ENCODE data around the gene GCHFR. TPM values are rescaled to one million over a fixed set of nuclear protein-coding genes. Genes with fewer than 3 reads are reported as not detected.

Gene GCHFR
- total RNA-seq, 1 donor from 2014 or later, result 30.6 TPM

- DNase-seq, result peak; percentile 96
These were observed 8.7 kb upstream of the GCHFR start, which contains the start of gene RMDN3 for GRCh38 chr15:40754883-40755811. Gene RMDN3 (minus strand): TSS chr15:40755254. CDS start chr15:40754783, 471 bp downstream.

GRCh38 chr15:40755812-40756208 is 8.1 kb upstream of the GCHFR start:
- no peak for DNase-seq

DNA sequence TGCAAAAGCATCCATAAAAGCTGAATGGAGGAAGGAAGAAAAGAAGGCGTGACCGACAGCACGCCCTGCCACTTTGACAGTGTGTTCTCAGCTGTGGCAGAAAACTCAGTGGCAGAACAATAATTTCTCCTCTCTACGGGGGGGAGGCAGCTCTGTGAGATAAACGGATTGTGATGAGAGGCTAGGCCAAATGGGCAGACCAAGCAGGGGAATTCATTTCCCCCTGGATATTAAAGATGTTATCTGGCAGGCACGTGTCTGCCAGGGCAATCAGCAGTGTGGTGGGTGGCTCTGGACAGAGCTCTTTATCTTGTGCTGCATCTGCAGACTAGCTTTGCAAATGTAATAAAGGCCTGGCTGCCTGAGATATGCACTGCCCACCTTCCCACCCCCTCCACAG is 6.9 kb upstream of the GCHFR start:
- no peak for DNase-seq

DNA sequence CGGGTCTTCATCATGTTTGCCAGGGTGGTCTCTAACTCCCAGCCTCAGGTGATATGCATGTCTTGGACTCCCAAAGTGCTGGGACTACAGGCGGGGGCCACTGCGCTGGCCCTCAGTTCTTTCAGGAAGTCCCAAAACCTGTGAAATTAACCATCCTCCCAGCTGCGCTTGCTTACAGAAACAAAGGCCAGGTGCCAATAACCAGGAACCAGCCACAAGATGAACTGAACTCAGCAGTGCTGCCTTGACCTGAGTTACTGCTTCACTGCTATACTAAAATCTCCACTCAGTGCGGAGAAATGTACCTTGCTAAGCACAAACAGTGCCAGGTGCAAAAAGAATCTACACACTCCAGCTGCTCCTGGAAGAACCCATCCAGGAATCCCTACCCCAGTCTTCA is 3.9 kb upstream of the GCHFR start:
- no peak for DNase-seq

DNA sequence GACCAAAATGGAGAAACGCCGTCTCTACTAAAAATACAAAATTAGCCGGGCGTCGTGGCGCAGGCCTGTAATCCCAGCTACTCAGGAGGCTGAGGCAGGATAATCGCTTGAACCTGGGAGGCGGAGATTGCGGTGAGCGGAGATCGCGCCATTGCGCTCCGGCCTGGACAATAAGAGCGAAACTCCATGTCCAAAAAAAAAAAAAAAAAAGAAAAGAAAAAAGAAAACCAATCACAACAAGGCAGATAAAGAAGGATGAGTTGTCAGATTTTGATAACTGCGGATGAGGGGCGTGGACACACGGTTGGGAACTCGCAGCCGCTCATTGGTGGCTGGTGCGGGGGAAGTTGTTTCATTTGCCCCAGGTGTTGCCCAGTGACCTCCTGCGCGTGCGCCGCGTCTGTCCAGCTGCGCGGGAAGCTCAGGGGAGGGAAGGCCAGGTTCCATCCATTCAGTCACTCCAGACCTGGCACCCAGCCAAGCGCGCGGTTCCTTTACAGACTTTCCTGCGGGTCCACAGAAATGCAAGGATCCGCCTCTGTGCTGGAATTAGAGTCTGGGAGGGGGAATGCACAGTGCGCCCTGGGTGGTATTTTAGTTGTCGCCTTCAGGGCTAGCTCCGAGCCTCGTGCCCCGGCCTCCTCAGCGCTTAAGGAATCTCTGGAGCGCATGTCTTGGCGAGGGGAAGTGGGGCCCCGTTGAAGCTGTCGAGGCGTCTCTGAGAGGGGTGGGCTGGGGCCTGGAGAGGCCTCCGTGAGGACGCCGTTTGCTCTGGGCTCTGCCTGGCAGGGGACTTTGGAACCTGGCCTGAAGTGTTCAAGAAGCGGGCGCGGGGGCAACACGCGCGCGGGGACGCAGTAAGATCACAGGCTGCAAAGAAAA is 708 bp upstream of the GCHFR start:
- DNase-seq, result peak; percentile 71

GRCh38 chr15:40764629-40765103 is 798 bp downstream of the GCHFR start:
- no peak for DNase-seq

DNA sequence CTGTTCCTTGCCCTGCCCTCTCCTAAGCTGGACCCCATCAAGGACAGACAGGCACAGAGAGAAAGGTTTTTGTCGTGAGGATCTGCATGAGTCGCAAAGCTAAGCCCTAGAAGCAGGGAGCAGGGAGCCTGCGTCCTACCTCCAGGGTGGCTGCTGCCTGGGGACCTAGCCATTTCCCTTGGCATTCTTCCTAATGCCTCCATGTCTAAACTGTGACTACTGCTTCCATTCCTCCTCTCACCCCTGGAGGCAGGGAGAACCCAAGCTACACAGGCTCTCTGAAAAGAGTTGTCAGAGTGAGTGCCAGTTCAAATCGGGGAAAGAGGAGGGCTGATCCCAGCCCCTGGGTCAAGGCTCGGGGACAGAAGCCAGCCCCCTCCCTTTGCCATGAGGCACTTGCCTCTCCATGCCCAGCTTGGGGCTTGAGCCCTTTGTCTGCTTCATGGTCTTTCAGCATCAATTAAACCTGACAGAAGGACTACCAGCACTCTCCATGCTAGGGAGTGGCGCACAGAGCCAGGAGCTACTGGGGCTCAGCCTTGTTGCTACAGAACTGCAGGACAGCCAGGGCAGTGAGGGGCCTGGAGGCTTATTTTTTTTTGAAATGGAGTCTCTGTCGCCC is 2.4 kb downstream of the GCHFR start:
- no peak for DNase-seq

- peak; percentile 51 for DNase-seq
These were observed 3.3 kb downstream of the GCHFR start for GRCh38 chr15:40766906-40767837.

DNA sequence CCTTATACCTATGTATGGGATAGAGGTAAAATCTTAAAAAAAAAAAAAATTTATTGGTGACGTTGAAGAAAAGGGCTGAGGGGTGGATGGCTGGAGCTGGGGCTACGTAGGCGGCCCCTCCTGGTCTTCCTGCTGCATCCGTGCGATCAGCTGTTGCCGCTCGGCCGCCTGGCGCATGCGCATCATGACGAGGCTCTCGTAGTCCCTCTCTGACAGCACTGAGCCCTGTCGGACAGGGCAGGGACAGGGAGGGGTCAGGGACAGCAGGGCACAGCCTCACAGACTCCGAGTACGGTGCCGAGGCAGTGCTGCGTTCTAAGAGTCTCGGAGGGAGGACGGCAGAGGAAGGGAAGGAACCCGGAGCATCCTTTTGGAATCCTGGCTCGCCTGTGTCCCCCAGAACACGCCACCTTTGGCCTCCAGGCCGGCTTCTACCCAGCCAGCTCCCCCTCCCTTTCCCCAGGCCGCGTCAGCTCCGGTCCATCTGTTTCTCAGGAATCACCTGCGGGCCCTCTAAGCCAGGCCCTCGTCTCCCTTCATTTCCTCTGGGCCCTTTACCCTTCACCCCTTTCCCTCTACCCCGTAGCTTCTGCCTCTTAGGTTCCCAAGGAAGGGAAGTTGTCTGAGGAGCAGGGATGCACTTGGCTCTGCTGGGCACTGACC is 4.1 kb downstream of the GCHFR start:
- DNase-seq, result no peak

- peak; percentile 45 for DNase-seq
These were observed 4.8 kb downstream of the GCHFR start for GRCh38 chr15:40768521-40769273.

- DNase-seq, result peak; percentile 77
These were observed 5.6 kb downstream of the GCHFR start, which contains the start of gene C15orf62 for GRCh38 chr15:40769274-40770146. Gene C15orf62 (plus strand): TSS chr15:40769980. CDS start chr15:40770496, 516 bp downstream.

DNA sequence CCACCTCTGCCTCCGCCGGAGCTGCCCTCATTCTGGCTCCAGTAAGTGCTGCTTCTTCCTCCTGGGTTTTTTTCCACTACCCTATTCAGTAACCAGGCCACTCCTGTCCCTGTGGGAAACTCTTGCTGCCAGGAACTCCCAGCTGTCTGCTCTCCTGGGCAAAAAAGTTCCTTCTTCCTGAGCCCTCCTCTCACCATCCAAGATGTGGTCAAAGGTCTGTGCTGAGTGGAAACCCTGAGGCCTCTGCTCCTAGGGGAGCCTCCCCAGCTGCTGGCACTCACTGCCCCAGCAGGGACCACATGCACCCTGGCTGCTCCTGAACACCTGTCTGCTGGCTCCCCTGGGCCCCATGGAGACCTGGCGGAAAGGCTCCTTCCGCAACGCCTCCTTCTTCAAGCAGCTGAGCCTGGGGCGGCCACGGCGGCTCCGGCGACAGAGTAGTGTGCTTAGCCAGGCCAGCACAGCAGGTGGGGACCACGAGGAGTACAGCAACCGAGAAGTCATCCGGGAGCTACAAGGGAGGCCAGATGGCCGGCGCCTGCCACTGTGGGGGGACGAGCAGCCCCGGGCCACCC is 6.4 kb downstream of the GCHFR start:
- peak; percentile 35 for DNase-seq

DNA sequence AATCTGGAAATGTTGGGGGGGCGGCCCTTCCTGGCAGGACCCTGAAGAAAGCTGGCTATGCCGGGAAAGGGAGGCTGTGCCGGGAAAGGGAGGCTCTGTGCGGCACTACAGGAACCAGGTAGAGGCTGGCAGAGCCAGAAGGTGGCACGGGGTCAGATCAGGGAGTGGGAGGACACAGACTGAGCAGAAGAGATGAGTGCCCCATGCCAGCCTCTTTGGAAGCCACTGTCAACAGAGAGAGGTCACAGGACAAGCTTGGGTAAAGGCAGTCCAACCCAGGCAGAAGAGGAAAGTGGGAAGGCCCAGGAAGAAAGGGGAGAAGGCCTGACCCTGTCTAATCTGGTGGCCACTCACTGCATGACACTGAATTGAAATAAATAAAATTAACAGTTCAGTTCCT is 7.4 kb downstream of the GCHFR start:
- no peak for DNase-seq

DNA sequence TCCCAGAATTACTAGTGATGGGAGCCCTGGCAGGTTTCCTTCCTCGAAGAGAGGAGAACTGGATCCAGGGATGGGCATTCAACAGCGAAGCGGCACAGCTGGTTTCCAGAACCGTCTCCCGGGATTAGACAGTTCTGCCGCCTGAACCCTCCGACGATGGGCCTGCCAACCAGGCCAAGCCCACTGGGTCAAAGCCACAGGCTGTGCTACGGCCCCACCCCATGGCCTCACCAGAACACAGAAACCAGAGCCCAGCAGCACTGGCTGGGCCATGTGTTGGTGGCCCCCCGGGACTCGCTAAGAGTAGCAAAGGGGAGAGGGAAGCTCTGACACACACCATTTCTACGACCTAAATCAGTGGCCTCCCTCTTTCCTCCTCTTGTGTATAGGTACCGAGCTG is 8.1 kb downstream of the GCHFR start:
- DNase-seq, result no peak

- DNase-seq, result no peak
These were observed 9.6 kb downstream of the GCHFR start for GRCh38 chr15:40773496-40773895.

- DNase-seq, result no peak
These were observed 10.0 kb downstream of the GCHFR start for GRCh38 chr15:40773902-40774301.

DNA sequence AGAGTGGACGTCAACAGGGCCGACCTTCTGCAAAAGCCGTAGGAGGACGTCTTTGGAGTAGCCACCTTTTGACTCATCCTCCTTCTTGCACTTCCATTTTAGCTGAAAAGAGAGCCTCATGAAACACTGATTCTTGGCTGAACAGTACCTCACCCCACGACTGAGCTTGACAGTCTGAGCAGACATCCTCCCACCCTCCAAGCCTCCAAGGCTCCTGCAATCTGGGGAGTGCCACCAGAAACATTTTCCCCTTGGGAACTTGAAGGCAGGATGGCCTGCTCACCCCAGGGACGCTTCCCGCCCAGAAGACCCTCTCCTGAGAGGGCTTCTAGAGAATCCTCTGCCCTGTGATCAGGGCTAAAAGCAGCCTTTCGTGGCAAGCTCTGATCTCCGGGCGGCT is 11.1 kb downstream of the GCHFR start:
- DNase-seq, result no peak

DNA sequence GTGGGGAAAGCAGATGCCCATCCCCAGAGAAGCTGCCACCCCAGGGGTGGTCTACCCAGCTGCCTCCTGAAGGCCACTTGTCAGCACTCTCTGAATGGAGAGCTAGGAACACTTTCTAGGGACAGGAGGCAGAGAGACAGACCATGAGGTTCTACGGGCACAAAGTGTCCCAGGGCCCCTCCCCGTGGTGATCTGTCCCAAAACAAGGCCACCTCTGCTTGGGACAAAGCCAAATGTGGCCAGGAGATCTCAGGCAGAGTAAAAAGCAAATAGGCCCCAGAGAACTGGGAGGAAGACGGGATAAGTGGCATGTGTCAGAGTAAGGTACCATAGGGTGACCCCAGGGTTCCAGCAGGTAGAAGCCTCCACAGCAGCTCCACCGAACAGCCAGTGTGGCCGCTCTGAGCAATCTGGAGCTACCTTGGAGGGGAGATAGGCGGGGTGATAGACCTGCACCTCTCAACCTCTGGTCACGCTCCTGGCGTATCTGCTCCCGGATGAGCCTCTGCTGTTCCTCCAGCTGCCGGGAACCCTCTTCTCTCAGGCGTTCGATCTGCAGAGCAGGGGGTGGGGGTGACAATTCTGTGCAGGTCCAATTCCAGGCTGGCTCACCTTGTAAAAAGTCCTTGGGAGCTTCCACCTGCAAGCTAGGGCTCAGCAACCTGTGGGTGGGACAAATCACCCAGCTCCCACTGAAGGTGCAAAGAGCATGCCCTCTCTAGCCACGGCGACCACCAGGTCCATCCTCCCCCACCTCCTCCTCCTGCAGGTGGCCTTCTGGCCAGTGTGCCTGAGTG is 12.1 kb downstream of the GCHFR start:
- DNase-seq, result no peak

Measured in dermis blood vessel endothelial cell (primary cell).